SK-N-SH (cell line): ENCODE data around the gene C17orf50. TPM values are rescaled to one million over a fixed set of nuclear protein-coding genes. Genes with fewer than 3 reads are reported as not detected.
A peak's percentile ranks its signal among the peaks of the same experiment; 100 is the strongest.

Experiments
- CTCF ChIA-PET: fragments of 300-600, 350-600 bp; formaldehyde crosslinking; extraction: SDS; loops from one replicate; lab custom pipeline; 2021; lab: Yijun Ruan, JAX
- POLR2A ChIA-PET: fragments of 350-600 bp; sonication (Branson Sonifier 250); formaldehyde crosslinking; extraction: SDS; loops from one replicate; lab custom pipeline; 2020; ENCODE audit warnings: antibody characterized with exemption, inconsistent platforms; lab: Yijun Ruan, JAX
- DNase-seq: peaks from one replicate; pipeline ENCODE4 v3.0.0; 2012
- H2AFZ ChIP-seq: fragments of 200-600 bp; sonication (generic); 2 replicates; pipeline ENCODE4 v1.8.1; 2016; ENCODE audit warnings: antibody characterized with exemption, mild to moderate bottlenecking, low read depth
- H3F3A ChIP-seq: fragments of 200-600 bp; sonication (generic); replicated peaks from 2 replicates; pipeline ENCODE3; 2016; ENCODE audit warnings: antibody characterized with exemption, mild to moderate bottlenecking; ENCODE audit not compliant: insufficient read depth
- H3K27ac ChIP-seq, 2 experiments: fragments of 200-500 bp in 1 of 2; fragments of 200-600 bp in 1 of 2; sonication (Bioruptor generic) in 1 of 2; sonication (generic), shearing (Covaris generic) in 1 of 2; 2 replicates each; pipeline versions ENCODE4 v1.5.1 to v1.6.1; 2014 to 2016; ENCODE audit warnings: low read depth in 2 of 2, inconsistent platforms in 1 of 2, low read length in 1 of 2, mild to moderate bottlenecking in 1 of 2, mixed read lengths in 1 of 2
- H3K27me3 ChIP-seq: fragments of 200-600 bp; sonication (generic), shearing (Covaris generic); 2 replicates; pipeline ENCODE4 v1.6.1; 2016; ENCODE audit warnings: mixed run types; ENCODE audit not compliant: insufficient read depth
- H3K36me3 ChIP-seq, 2 experiments: fragments of 200-500 bp in 1 of 2; fragments of 200-600 bp in 1 of 2; sonication (Bioruptor generic) in 1 of 2; sonication (generic) in 1 of 2; replicated peaks in 1 of 2; 2 replicates each; pipeline versions ENCODE3 to v1.5.1; 2014 to 2016; ENCODE audit warnings: low read length in 1 of 2, mild to moderate bottlenecking in 1 of 2; ENCODE audit not compliant: insufficient read depth in 2 of 2, control insufficient read depth in 1 of 2
- H3K4me1 ChIP-seq, 2 experiments: fragments of 200-500 bp in 1 of 2; fragments of 200-600 bp in 1 of 2; sonication (Bioruptor generic) in 1 of 2; sonication (generic), shearing (Covaris generic) in 1 of 2; 2 replicates each; pipeline versions ENCODE4 v1.5.1 to v1.6.1; 2014 to 2016; ENCODE audit warnings: low read depth in 1 of 2, low read length in 1 of 2, mixed run types in 1 of 2; ENCODE audit not compliant: insufficient read depth in 2 of 2, control insufficient read depth in 1 of 2
- H3K4me2 ChIP-seq: fragments of 200-600 bp; sonication (generic), shearing (Covaris generic); 2 replicates; pipeline ENCODE4 v1.6.1; 2017; ENCODE audit warnings: mixed run types
- H3K4me3 ChIP-seq, 2 experiments: fragments of 200-500 bp in 1 of 2; fragments of 200-600 bp in 1 of 2; sonication (Bioruptor generic) in 1 of 2; sonication (generic), shearing (Covaris generic) in 1 of 2; 2 replicates each; pipeline versions ENCODE4 v1.5.1 to v1.8.1; 2014 to 2016; ENCODE audit warnings: low read depth in 2 of 2, inconsistent platforms in 1 of 2, low read length in 1 of 2, mild to moderate bottlenecking in 1 of 2, mixed read lengths in 1 of 2, moderate library complexity in 1 of 2
- H3K79me2 ChIP-seq: fragments of 200-600 bp; sonication (generic); 2 replicates; pipeline ENCODE4 v1.8.1; 2017; ENCODE audit warnings: mild to moderate bottlenecking; ENCODE audit not compliant: insufficient read depth
- H3K9ac ChIP-seq: fragments of 200-600 bp; sonication (generic); 2 replicates; pipeline ENCODE4 v1.6.1; 2017; ENCODE audit warnings: mixed run types
- H3K9me2 ChIP-seq: fragments of 200-600 bp; sonication (generic); 2 replicates; pipeline ENCODE4 v1.6.1; 2017; ENCODE audit warnings: mixed run types
- H3K9me3 ChIP-seq: fragments of 200-600 bp; sonication (generic); 2 replicates; pipeline ENCODE4 v1.6.1; 2017; ENCODE audit warnings: mixed run types, mild to moderate bottlenecking, moderate library complexity
- H4K20me1 ChIP-seq: fragments of 200-600 bp; sonication (generic); 2 replicates; pipeline ENCODE4 v1.6.1; 2017; ENCODE audit warnings: mild to moderate bottlenecking, mixed run types; ENCODE audit not compliant: insufficient read depth
- EP300 ChIP-seq, 2 experiments: IDR thresholded peaks; 2 replicates each; pipeline versions ENCODE4 v1.4.0 to v1.6.1; 2012; ENCODE audit warnings: borderline replicate concordance in 1 of 2, low read depth in 1 of 2, low read length in 1 of 2
- EZH2phosphoT487 ChIP-seq: fragments of 200-600 bp; sonication (generic); IDR thresholded peaks from 2 replicates; pipeline ENCODE4 v1.6.1; 2017; ENCODE audit warnings: low read depth, mixed run types, mild to moderate bottlenecking, antibody characterized with exemption, moderate library complexity, borderline replicate concordance
- FOSL2 ChIP-seq: IDR thresholded peaks from 2 replicates; pipeline ENCODE4 v1.4.0; 2012; ENCODE audit warnings: low read depth, mild to moderate bottlenecking, moderate library complexity, borderline replicate concordance
- GABPA ChIP-seq: IDR thresholded peaks from 2 replicates; pipeline ENCODE4 v1.4.0; 2012; ENCODE audit warnings: low read depth, mild to moderate bottlenecking
- GATA2 ChIP-seq: sonication (generic); formaldehyde crosslinking; IDR thresholded peaks from 2 replicates; pipeline ENCODE4 v1.5.0; 2020; ENCODE audit warnings: mild to moderate bottlenecking, missing genetic modification reagents
- JUND ChIP-seq: IDR thresholded peaks from 2 replicates; pipeline ENCODE4 v1.4.0; 2012
- NFIC ChIP-seq: IDR thresholded peaks from 2 replicates; pipeline ENCODE4 v1.4.0; 2012; ENCODE audit warnings: borderline replicate concordance
- RAD21 ChIP-seq: IDR thresholded peaks from 2 replicates; pipeline ENCODE4 v1.6.1; 2012; ENCODE audit warnings: mild to moderate bottlenecking, low read length
- REST ChIP-seq: IDR thresholded peaks from 2 replicates; pipeline ENCODE4 v1.6.1; 2012; ENCODE audit warnings: mild to moderate bottlenecking, low read depth, low read length, moderate library complexity
- RFX5 ChIP-seq: IDR thresholded peaks from 2 replicates; pipeline ENCODE4 v1.6.1; 2012; ENCODE audit warnings: mild to moderate bottlenecking, improper control_type of control experiment, low read length
- RXRA ChIP-seq: IDR thresholded peaks from 2 replicates; pipeline ENCODE4 v1.4.0; 2012; ENCODE audit warnings: low read depth, mild to moderate bottlenecking, borderline replicate concordance
- TCF12 ChIP-seq: IDR thresholded peaks from 2 replicates; pipeline ENCODE4 v1.4.0; 2012
- YY1 ChIP-seq: IDR thresholded peaks from 2 replicates; pipeline ENCODE4 v1.4.0; 2012; ENCODE audit warnings: low read depth, mild to moderate bottlenecking
- WGBS: methylation state at CpG from one replicate; pipeline ENCODE4 v1.1.6; 2017; ENCODE audit warnings: low lambda C conversion rate; 5-methylcytosine and 5-hydroxymethylcytosine counted together
- polyA plus RNA-seq, 3 experiments: library from polyadenylated mRNA; depleted of rRNA; stranded (reverse); fragments of >200 nt; gene quantifications; 2 replicates each; pipeline ENCODE4 v1.2.3, GENCODE V29; 2012
- TF ChIP-seq, protein P1 (sequence below): fragments of 150-350 bp; IDR thresholded peaks from 2 replicates; pipeline ENCODE4 v1.6.1; 2016; ENCODE audit warnings: mild to moderate bottlenecking, low read depth, low read length

The C17orf50 gene
- polyA plus RNA-seq, 1 of the 3 experiments (the other 2 are of a cell fraction), result 0.05 TPM

DNA sequence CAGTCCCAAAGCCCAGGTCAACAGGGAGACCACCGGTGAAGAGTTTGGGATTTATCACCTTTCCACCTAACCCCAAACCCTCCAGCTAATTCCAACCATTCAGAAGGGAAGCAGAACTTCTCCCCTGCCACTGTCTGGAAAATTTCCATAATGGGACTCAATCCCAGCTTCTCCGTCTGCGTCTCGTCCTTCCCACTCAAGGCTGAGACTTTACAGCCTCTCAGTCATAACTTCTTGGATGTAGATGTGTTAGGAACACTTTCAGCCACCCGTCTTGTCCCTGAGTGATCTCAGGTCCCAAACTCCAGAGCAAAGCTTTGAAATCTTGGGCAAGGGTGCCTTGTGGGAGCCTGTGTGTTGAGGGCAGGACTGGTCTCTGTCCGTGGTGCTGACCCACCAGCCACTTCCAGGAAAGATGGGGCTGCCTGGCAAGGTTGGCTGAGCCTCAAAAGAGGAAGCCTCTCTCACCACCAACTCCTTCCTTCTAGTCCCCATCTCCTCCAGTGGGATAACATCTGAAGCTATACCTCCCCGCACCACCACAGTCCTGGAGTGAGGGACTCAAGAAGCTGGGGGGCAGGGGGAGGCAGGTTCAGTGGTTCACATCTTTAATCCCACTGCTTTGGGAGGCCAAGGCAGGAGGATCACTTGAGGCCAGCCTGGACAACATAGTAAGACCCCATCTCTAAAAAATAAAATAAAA, 16.9 kb upstream of the C17orf50 start:
- WGBS, result 58% methylated on average over 7 of the region's 7 CpGs
- Histone ChIP-seq H4K20me1 (no peaks in the 10 kb centered on the region), H3K36me3 (no peaks in the 10 kb centered on the region), H3K27me3 (no peaks in the 10 kb centered on the region; the same call in 1 of the 2 replicates), H3K4me3 (no peak overlapping the region), H2AFZ (no peak overlapping the region), H3K9me3 (no peaks in the 10 kb centered on the region), H3F3A (no peaks in the 10 kb centered on the region), H3K9me2 (no peaks in the 10 kb centered on the region), H3K27ac (no peak overlapping the region), H3K4me2 (no peak overlapping the region), H3K4me1 (peaks cover 0 to 9% of the 10 kb centered on the region in 2 experiments; a peak in 1 of 4 replicates), H3K79me2 (no peaks in the 10 kb centered on the region), H3K9ac (no peak overlapping the region)
- CTCF ChIA-PET, result interaction anchor here (0.9 to 9.3 kb wide), 7 partner anchors 13 to 431 kb away, joined by 3 to 275 read pairs (median 5); partner anchors contain the start of gene RASL10B
- POLR2A ChIA-PET, result no interaction called here
- TF ChIP-seq EP300 (IDR thresholded peaks at IDR 0.05; ENCODE audit: borderline replicate concordance in 1 of 2, low read depth in 1 of 2, low read length in 1 of 2), result no peak
- TF ChIP-seq FOSL2, result no peak
- no peak for TF ChIP-seq YY1
- TF ChIP-seq RAD21, result no peak
- no peak for TF ChIP-seq GABPA
- no peak for TF ChIP-seq RFX5
- peak; percentile 99 for TF ChIP-seq REST
- DNase-seq, result peak; percentile 14

DNA sequence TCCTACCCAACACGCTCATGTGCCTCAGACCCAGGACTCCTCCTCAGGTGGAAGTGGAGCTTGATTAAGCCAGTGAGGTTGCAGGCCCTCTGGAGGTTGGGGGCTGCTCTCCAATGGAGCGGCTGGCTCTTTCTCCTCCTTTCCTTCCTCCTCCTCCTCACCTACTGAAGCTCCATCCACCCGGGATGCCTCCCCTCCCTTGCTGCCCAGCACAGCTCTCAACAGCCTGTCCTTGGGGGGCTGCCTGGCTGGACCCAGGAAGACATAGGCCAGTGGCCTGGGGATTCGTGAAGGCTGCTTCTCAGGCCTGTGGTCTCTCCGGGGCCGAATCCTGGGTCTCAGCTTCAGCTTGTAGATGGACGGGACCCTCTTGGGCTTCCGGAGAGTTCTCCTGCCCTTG, 15.9 kb upstream of the C17orf50 start:
- Histone ChIP-seq H3K4me2 (no peak overlapping the region), H4K20me1 (no peaks in the 10 kb centered on the region), H2AFZ (no peak overlapping the region), H3K9ac (no peak overlapping the region), H3F3A (no peaks in the 10 kb centered on the region), H3K27ac (no peak overlapping the region), H3K27me3 (peaks cover 2% of the 10 kb centered on the region; the same call in 1 of the 2 replicates), H3K4me1 (peaks cover 0 to 11% of the 10 kb centered on the region in 2 experiments; a peak in 1 of 4 replicates), H3K4me3 (no peak overlapping the region), H3K36me3 (no peaks in the 10 kb centered on the region), H3K9me2 (no peaks in the 10 kb centered on the region), H3K9me3 (no peaks in the 10 kb centered on the region), H3K79me2 (no peaks in the 10 kb centered on the region)
- 40% methylated on average over 5 of the region's 8 CpGs for WGBS
- DNase-seq, result peak; percentile 9
- TF ChIP-seq RXRA (no peak), TCF12 (no peak), JUND (no peak), EZH2phosphoT487 (no peak), GATA2 (CRISPR knock-in tag) (no peak), NFIC (no peak), EP300 (IDR thresholded peaks at IDR 0.05; ENCODE audit: borderline replicate concordance in 1 of 2, low read depth in 1 of 2, low read length in 1 of 2) (no peak), GABPA (no peak)
- TF ChIP-seq, protein P1, sequence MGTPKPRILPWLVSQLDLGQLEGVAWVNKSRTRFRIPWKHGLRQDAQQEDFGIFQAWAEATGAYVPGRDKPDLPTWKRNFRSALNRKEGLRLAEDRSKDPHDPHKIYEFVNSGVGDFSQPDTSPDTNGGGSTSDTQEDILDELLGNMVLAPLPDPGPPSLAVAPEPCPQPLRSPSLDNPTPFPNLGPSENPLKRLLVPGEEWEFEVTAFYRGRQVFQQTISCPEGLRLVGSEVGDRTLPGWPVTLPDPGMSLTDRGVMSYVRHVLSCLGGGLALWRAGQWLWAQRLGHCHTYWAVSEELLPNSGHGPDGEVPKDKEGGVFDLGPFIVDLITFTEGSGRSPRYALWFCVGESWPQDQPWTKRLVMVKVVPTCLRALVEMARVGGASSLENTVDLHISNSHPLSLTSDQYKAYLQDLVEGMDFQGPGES, result no peak
- POLR2A ChIA-PET, result interaction anchor here (0.6 kb wide), 1 partner anchor 19 kb away, joined by 3 read pairs; no protein-coding TSS in a partner anchor
- CTCF ChIA-PET, result interaction anchor here (0.9 to 9.3 kb wide), 10 partner anchors 14 to 432 kb away, joined by 3 to 275 read pairs (median 4); partner anchors contain the start of gene RASL10B
